ENCODE measurements around the gene DIP2B. TPM values are rescaled to one million over a fixed set of nuclear protein-coding genes. Genes with fewer than 3 reads are reported as not detected.

The DIP2B gene
- total and polyA plus RNA-seq, 2 of the 13 experiments (the other 11 are each of a cell fraction or from before 2014, with no cell fraction given): 32.1 to 35.8 TPM

- no peak for TF ChIP-seq NFE2L1 (CRISPR knock-in tag; IDR thresholded peaks at IDR 0.05; ENCODE audit: borderline replicate concordance)
- TF ChIP-seq ZNF580 (CRISPR knock-in tag; IDR thresholded peaks at IDR 0.05; ENCODE audit: borderline replicate concordance, low read depth): peak; percentile 77
- no peak for TF ChIP-seq ZNF660 (CRISPR knock-in tag; IDR thresholded peaks at IDR 0.05; ENCODE audit: borderline replicate concordance, low read depth)
- no peak for TF ChIP-seq KLF9 (CRISPR knock-in tag; IDR thresholded peaks at IDR 0.05; ENCODE audit: low read depth)
- TF ChIP-seq ZBTB7A (CRISPR knock-in tag; IDR thresholded peaks at IDR 0.05): peak; percentile 87
- no peak for TF ChIP-seq TARDBP (CRISPR knock-in tag; IDR thresholded peaks at IDR 0.05)
- TF ChIP-seq CEBPZ (IDR thresholded peaks at IDR 0.05; ENCODE audit: low read length): no peak
- TF ChIP-seq ZSCAN20 (CRISPR knock-in tag; IDR thresholded peaks at IDR 0.05; ENCODE audit: borderline replicate concordance): no peak
- peak; percentile 28 for TF ChIP-seq CBX1 (IDR thresholded peaks at IDR 0.05; ENCODE audit: low read depth)
- no peak for TF ChIP-seq SRSF9 (IDR thresholded peaks at IDR 0.05; ENCODE audit: borderline replicate concordance, insufficient read depth, low read depth, low read length, poor library complexity, severe bottlenecking)
- TF ChIP-seq MIXL1 (CRISPR knock-in tag; IDR thresholded peaks at IDR 0.05): peak; percentile 76
- no peak for TF ChIP-seq JDP2 (CRISPR knock-in tag; IDR thresholded peaks at IDR 0.05; ENCODE audit: borderline replicate concordance)
- TF ChIP-seq ATF2 (CRISPR knock-in tag; IDR thresholded peaks at IDR 0.05): peak; percentile 76
- peak; percentile 94 for TF ChIP-seq ZMYM4 (CRISPR knock-in tag; IDR thresholded peaks at IDR 0.05)
- no peak for TF ChIP-seq CREM (IDR thresholded peaks at IDR 0.05)
- TF ChIP-seq CREM (CRISPR knock-in tag; IDR thresholded peaks at IDR 0.05): no peak
- no peak for TF ChIP-seq MTA1 (CRISPR knock-in tag; IDR thresholded peaks at IDR 0.05; ENCODE audit: borderline replicate concordance)
- no peak for TF ChIP-seq ZNF367 (CRISPR knock-in tag; IDR thresholded peaks at IDR 0.05; ENCODE audit: borderline replicate concordance)
- TF ChIP-seq ZNF557 (CRISPR knock-in tag; IDR thresholded peaks at IDR 0.05): no peak
- TF ChIP-seq BCL3 (CRISPR knock-in tag; IDR thresholded peaks at IDR 0.05): peak; percentile 56; the same call in 1 of the 2 replicates
- peak in 1 of 2 experiments; percentile 88; a peak in 1 of 4 replicates for TF ChIP-seq KLF16 (CRISPR knock-in tag; IDR thresholded peaks at IDR 0.05)
- peak; percentile 68 for TF ChIP-seq ZGPAT (CRISPR knock-in tag; IDR thresholded peaks at IDR 0.05)
These were observed at the start of gene DIP2B (continued) for GRCh38 chr12:50504798-50505674.
